ENCODE measurements around the gene FBXO44. TPM values are rescaled to one million over a fixed set of nuclear protein-coding genes. Genes with fewer than 3 reads are reported as not detected.

The FBXO44 gene
- total RNA-seq, 4 donors from 2014 or later, result 13.3 to 19.8 (median 16.1) TPM

DNA sequence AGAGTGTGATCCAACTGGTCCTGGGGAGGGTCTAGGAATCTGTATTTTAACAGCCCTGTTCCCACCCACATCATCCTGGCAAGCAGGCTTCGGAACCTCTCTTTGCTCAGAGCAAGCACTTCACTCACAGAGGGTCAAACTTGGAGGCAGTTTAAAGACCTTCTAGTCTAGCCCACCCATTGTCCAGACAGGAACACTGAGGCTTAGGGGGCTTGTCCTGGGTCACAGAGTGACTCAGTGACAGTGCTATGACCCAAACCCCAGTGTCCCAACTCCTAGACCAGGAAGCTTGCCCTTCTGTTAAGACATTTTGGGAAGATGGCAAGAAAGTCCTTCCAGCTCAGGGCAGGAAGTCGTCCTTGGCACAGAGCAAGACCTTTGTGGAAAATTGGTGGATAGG lies 36.9 kb upstream of the FBXO44 start:
- Histone ChIP-seq H3K4me3 (no peak overlapping the region), H3K36me3 (no peaks in the 10 kb centered on the region), H3K9me3 (no peaks in the 10 kb centered on the region), H3K27ac (replicated peaks in 1 of 4) (no peak overlapping the region), H3K4me1 (no peaks in the 10 kb centered on the region), H3K27me3 (peaks cover 0 to 71% (median 0%) of the 10 kb centered on the region in 4 donors)
- DNase-seq (ENCODE audit: extremely low spot score), result no peak
- TF ChIP-seq EP300 (IDR thresholded peaks at IDR 0.05) (no peak), POLR2A (IDR thresholded peaks at IDR 0.05; ENCODE audit: low read depth) (no peak), POLR2AphosphoS5 (IDR thresholded peaks at IDR 0.05) (no peak)
- TF ChIP-seq, protein P1, sequence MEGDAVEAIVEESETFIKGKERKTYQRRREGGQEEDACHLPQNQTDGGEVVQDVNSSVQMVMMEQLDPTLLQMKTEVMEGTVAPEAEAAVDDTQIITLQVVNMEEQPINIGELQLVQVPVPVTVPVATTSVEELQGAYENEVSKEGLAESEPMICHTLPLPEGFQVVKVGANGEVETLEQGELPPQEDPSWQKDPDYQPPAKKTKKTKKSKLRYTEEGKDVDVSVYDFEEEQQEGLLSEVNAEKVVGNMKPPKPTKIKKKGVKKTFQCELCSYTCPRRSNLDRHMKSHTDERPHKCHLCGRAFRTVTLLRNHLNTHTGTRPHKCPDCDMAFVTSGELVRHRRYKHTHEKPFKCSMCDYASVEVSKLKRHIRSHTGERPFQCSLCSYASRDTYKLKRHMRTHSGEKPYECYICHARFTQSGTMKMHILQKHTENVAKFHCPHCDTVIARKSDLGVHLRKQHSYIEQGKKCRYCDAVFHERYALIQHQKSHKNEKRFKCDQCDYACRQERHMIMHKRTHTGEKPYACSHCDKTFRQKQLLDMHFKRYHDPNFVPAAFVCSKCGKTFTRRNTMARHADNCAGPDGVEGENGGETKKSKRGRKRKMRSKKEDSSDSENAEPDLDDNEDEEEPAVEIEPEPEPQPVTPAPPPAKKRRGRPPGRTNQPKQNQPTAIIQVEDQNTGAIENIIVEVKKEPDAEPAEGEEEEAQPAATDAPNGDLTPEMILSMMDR (IDR thresholded peaks at IDR 0.05), result no peak
- intact Hi-C loops (cut with DNase I), result no loop called here
- WGBS, result 83% methylated on average over 1 of the region's 2 CpGs

DNA sequence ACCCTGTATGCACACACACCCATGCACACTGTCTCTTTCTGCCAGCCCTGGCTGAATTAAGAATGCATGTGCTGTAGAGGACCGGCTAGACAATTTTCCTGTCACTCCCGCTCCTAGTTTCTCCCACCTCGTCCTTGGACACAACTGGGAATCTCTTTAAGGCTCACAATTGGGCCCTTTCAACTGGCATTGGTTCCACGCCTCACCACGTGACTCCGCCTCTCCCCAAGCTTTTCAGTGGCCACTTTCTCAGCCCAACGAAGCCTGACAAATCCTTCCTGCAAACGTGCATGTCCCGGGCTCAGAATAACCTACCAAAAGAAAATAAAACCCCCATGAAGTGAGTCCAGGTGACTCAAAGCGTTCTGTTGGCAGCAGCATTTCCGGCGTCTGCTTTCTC lies 34.3 kb upstream of the FBXO44 start:
- intact Hi-C loops (cut with DNase I), result no loop called here
- peaks cover 0 to 88% (median 0%) of the 10 kb centered on the region in 4 donors for H3K27me3 ChIP-seq
- DNase-seq (ENCODE audit: extremely low spot score), result no peak
- H3K27ac ChIP-seq (replicated peaks in 1 of 4), result no peak overlapping the region
- 45% methylated on average over 12 of the region's 12 CpGs for WGBS
- TF ChIP-seq POLR2AphosphoS5 (IDR thresholded peaks at IDR 0.05) (no peak), POLR2A (IDR thresholded peaks at IDR 0.05; ENCODE audit: low read depth) (no peak), EP300 (IDR thresholded peaks at IDR 0.05) (no peak)
- H3K36me3 ChIP-seq, result no peaks in the 10 kb centered on the region
- no peak overlapping the region for H3K4me3 ChIP-seq
- H3K9me3 ChIP-seq, result no peaks in the 10 kb centered on the region
- H3K4me1 ChIP-seq, result no peaks in the 10 kb centered on the region

DNA sequence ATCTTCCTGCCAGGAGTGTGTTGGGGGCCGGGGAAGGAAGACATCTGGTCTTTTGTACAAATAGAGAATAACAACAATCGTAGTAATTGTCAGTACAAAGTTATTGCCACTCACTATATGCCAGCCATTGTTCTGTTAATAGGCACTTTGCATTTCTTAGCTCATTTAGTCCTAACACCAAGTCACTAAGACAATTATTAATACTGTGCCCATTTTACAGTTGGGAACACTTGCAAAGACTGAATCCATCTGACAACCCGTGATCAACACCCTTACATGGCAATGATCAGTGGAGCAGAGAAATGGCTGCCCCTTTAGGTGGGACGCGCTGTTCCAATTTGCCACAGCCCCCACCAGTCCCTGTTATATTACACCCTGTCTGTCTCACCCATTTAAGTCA lies 33.8 kb upstream of the FBXO44 start:
- WGBS, result 78% methylated on average over 5 of the region's 5 CpGs
- H3K36me3 ChIP-seq, result no peaks in the 10 kb centered on the region
- TF ChIP-seq, protein P1 (IDR thresholded peaks at IDR 0.05), result no peak
- TF ChIP-seq POLR2AphosphoS5 (IDR thresholded peaks at IDR 0.05) (no peak), POLR2A (IDR thresholded peaks at IDR 0.05; ENCODE audit: low read depth) (no peak), EP300 (IDR thresholded peaks at IDR 0.05) (no peak)
- no peak overlapping the region for H3K27ac ChIP-seq (replicated peaks in 1 of 4)
- no peak for DNase-seq (ENCODE audit: extremely low spot score)
- H3K4me1 ChIP-seq, result no peaks in the 10 kb centered on the region
- H3K27me3 ChIP-seq, result peaks cover 0 to 92% (median 0%) of the 10 kb centered on the region in 4 donors
- H3K4me3 ChIP-seq, result no peak overlapping the region
- no peaks in the 10 kb centered on the region for H3K9me3 ChIP-seq
- intact Hi-C loops (cut with DNase I), result no loop called here

DNA sequence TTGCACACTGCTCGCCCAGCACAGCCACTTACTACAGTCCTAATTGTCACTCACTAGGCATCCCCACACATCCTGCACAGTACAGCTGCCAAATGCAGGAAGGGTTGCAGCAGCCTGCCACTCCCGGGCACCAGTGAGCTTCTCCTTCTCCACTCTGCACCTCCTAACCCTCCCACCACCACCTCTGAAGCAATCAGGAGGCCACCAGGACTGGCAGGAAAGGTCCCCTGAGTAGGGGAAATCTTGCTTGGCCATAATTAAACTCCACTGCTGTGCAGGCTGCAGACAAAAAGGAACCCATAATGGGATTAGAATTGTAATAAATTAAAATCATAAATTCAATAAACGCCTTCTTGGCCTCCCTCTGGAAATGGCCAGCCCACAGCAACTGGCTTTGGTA lies 32.3 kb upstream of the FBXO44 start:
- Histone ChIP-seq H3K4me3 (no peak overlapping the region), H3K27me3 (peaks cover 0 to 92% (median 2%) of the 10 kb centered on the region in 4 donors), H3K4me1 (no peaks in the 10 kb centered on the region), H3K27ac (replicated peaks in 1 of 4) (no peak overlapping the region), H3K9me3 (no peaks in the 10 kb centered on the region), H3K36me3 (no peaks in the 10 kb centered on the region)
- no peak for TF ChIP-seq EP300 (IDR thresholded peaks at IDR 0.05)
- TF ChIP-seq POLR2A (IDR thresholded peaks at IDR 0.05; ENCODE audit: low read depth), result no peak
- no peak for TF ChIP-seq POLR2AphosphoS5 (IDR thresholded peaks at IDR 0.05)
- TF ChIP-seq, protein P1 (IDR thresholded peaks at IDR 0.05), result no peak
- DNase-seq (ENCODE audit: extremely low spot score), result no peak
- WGBS, result 65% methylated on average over 3 of the region's 3 CpGs
- intact Hi-C loops (cut with DNase I), result no loop called here

DNA sequence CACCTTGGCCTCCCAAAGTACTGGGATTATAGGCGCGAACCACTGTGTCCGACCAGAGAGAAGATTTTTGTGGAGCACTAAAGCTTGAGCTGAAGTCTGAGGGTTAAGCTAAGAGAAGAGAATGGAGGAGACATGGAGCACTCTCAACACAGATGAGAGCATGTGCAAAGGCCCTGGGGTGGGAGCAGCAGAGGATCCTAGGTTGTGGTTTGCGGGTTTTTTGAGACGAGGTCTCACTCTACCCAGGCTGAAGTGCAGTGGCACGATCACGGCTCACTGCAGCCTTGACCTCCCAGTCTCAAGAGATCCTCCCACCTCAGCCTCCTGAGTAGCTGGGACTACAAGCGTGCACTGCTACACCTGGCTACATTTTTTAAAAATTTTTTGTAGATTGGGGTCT lies 31.0 kb upstream of the FBXO44 start:
- WGBS, result 92% methylated on average over 8 of the region's 8 CpGs

DNA sequence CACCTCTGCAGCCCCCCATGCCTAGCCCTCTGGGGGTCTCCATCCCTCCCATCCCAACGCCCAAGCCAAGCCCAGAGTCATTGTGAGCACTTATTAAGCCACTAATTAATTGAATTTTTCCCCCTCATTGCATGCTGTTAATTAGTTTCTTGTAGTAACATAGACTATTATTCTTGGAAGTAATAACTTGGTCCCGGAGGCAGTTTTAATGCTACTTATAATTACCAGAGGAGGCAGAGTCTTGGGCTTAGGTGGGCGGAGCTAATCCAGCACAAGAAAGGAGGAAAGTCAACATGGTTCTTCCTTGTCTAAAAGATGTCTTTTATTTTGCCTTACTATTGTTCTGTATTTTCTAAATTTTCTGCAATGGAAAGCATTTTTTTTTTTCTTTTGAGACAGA lies 28.1 kb upstream of the FBXO44 start:
- DNase-seq (ENCODE audit: extremely low spot score), result no peak
- intact Hi-C loops (cut with DNase I), result no loop called here
- H3K36me3 ChIP-seq, result no peaks in the 10 kb centered on the region
- H3K4me3 ChIP-seq, result no peak overlapping the region
- H3K9me3 ChIP-seq, result no peaks in the 10 kb centered on the region
- H3K27me3 ChIP-seq, result peaks cover 0 to 82% (median 3%) of the 10 kb centered on the region in 4 donors
- WGBS, result 83% methylated on average over 3 of the region's 3 CpGs
- H3K4me1 ChIP-seq, result no peaks in the 10 kb centered on the region
- no peak overlapping the region for H3K27ac ChIP-seq (replicated peaks in 1 of 4)
- TF ChIP-seq, protein P1 (IDR thresholded peaks at IDR 0.05), result no peak
- TF ChIP-seq POLR2A (IDR thresholded peaks at IDR 0.05; ENCODE audit: low read depth) (no peak), POLR2AphosphoS5 (IDR thresholded peaks at IDR 0.05) (no peak), EP300 (IDR thresholded peaks at IDR 0.05) (no peak)

More for the DNA sequence above, 31.0 kb upstream of the FBXO44 start:
- no peaks in the 10 kb centered on the region for H3K36me3 ChIP-seq
- no peak for DNase-seq (ENCODE audit: extremely low spot score)
- no peak for TF ChIP-seq EP300 (IDR thresholded peaks at IDR 0.05)
- peaks cover 0 to 92% (median 2%) of the 10 kb centered on the region in 4 donors for H3K27me3 ChIP-seq
- intact Hi-C loops (cut with DNase I), result no loop called here
- no peaks in the 10 kb centered on the region for H3K4me1 ChIP-seq
- H3K4me3 ChIP-seq, result no peak overlapping the region
- no peak overlapping the region for H3K27ac ChIP-seq (replicated peaks in 1 of 4)
- no peaks in the 10 kb centered on the region for H3K9me3 ChIP-seq
